GM18511 (cell line): Measurements from ENCODE around the gene POLDIP3.
"Not testable (repeated sequence)": the region's sequence is repeated elsewhere in the genome, so short reads cannot be mapped to it uniquely, and the experiment has no call there.

Experiments
- ATAC-seq: cut with Tn5 transposase; IDR thresholded peaks from one replicate; pipeline ENCODE4 v1.9.1; 2021; ENCODE audit warnings: mild to moderate bottlenecking, moderate library complexity; ENCODE audit not compliant: unreplicated experiment

Gene POLDIP3

DNA sequence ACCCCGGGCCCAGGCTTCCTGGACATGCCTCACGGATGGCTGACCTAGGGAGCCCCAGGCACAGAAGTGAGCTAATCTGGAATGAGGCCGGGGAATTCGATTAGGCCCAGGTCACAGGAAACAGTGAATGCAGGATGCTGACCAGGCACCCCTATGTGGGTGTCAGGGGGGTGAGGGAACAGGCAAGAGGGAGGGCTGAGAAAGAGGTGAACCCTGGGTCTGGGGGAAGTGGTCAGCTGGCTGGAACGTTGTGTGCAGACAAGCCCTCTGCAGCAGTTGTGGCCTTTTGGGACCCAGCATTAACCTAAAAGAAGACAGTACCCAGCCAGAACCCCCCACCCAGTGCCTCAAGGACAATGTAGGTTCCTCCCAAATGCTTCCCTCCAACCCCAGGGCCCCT, 52.8 kb downstream of the POLDIP3 start:
- ATAC-seq, result no peak

DNA sequence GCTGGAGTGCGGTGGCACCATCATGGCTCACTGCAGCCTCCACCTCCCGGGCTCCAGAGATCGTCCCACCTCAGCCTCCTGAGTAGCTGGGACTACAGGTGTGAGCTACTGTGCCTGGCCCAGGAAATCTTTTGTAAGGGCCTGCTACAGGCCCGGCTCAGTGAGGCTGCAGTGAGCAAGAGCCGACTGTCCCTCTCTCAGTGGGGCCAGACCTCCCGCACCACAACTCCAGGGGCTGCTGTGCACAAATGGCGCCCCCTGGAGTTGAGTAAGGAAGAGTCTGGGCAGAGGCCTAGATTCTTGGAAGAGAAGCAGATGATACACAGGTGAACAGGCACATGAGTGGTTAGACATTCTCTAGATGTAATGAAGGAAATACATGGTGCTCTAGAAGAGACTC, 53.9 kb downstream of the POLDIP3 start:
- no peak for ATAC-seq

DNA sequence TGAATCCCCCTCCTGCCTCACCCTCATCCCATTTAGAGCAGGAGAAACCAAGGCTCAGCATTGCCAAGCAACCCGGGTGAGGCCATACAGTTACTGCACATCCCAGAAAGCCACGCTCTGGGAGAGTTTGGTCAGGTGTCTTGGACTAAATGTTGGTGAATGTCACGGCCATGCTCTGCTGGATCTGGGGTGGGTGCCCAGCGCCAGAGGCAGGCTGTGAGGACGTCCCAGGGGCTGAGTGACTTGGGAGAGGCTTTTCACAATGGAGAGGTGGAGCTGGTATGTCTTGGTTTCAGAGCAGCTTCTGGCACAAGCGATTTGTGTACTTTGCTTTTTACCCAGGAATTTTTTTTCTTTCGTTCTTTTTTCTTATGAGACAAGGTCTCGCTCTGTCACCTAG, 54.3 kb downstream of the POLDIP3 start:
- no peak for ATAC-seq

GRCh38 chr22:42553475-42554361, 61.0 kb downstream of the POLDIP3 start, which contains the start of gene SERHL2:
Gene SERHL2 (plus strand): TSS chr22:42553956. CDS start chr22:42554021, 65 bp downstream.
- peak; percentile 82 for ATAC-seq

GRCh38 chr22:42552294-42552647, 62.4 kb downstream of the POLDIP3 start:
- not testable (repeated sequence) for ATAC-seq

- no peak for ATAC-seq
These were observed 65.2 kb downstream of the POLDIP3 start for GRCh38 chr22:42549331-42550060.

DNA sequence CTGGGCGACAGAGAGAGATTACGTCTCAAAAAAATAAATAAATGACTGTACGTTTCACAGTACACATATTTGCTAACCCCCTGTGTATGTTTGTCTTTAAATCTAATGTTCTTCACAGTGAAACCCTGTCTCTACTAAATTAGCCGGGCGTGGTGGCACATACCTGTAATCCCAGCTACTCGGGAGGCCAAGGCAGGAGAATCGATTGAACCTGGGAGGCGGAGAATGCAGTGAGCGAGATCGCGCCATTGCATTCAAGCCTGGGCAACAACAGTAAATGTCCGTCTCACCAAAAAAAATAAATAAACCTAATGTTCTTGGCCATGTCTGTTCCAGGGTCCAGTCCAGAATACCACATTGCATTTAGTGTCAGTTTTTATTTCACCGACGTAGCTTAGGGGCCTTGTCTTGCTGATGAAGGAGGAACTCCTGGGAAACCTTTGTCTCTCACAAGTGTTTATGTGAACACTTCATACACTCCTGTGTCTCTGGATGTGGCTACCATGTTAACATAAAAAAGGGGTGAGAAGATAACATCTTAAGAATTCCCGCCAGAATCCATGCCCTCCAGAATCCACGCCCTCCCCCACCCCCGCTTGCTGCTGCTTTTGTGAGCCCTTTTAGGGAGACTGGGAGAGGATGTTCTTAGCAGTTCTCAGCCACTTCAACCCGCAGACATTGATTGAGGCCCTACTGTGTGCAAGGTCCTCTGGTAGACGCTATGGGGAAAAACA, 65.9 kb downstream of the POLDIP3 start:
- ATAC-seq, result no peak

GRCh38 chr22:42548126-42548525, 66.6 kb downstream of the POLDIP3 start:
- not testable (repeated sequence) for ATAC-seq

DNA sequence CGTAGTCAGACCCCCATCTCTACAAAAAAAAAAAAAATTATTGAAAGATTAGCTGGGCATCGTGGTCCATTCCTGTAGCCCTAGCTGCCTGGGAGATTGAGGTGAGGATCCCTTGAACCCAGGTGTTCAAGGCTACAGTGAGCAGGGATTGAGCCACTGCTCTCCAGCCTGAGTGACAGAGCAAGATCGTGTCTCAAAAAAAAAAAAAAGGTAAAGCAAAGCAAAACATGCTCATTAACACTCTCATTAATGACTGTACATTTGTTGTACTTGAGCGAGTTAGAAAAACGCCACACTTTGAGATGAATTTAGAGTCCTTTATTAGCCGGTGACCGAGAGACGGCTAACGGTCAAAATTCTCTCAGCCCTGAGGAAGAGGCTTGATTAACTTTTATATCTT, 67.1 kb downstream of the POLDIP3 start:
- ATAC-seq, result no peak

- ATAC-seq, result no peak
These were observed 70.0 kb downstream of the POLDIP3 start for GRCh38 chr22:42544686-42545085.

GRCh38 chr22:42539236-42539771, 75.4 kb downstream of the POLDIP3 start:
- ATAC-seq, result peak; percentile 59

GRCh38 chr22:42537199-42537831, 77.4 kb downstream of the POLDIP3 start:
- ATAC-seq, result peak; percentile 56

DNA sequence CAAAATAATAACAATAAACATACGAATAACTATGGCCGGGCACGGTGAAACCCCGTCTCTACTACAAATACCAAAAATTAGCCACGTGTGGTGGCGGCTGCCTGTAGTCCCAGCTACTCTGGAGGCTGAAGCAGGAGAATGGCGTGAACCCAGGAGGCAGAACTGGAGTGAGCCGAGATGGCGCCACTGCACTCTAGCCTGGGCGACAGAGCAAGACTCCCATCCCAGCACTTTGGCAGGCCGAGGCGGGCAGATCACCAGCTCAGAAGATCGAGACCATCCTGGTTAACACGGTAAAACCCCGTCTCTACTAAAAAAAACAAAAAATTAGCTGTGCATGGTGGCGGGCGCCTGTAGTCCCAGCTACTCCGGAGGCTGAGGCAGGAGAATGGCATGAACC, 78.0 kb downstream of the POLDIP3 start:
- ATAC-seq, result not testable (repeated sequence)

DNA sequence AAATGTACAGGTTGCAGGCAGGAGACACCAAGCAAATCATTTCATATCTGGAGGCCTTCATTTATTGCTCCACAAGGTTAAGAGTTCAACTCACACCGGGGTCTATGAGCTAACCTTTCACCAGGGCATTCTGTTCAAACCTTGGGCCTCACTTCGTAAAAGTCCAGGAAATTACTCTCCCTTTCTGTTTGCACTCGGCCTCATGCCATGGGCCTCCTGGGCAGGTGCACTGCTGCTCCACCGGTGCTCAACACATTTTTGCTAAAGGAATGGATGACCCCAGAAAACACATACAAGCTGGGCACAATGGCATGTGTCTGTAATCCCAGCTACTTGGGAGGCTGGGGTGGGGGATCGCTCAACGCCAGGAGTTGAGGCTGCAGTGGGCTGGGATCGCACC, 78.5 kb downstream of the POLDIP3 start:
- ATAC-seq, result no peak

- ATAC-seq, result not testable (repeated sequence)
These were observed 79.5 kb downstream of the POLDIP3 start for GRCh38 chr22:42535082-42535731.
